Activated CD8-positive, alpha-beta memory T cell treated with anti-CD3 and anti-CD28 coated beads, Interleukin-2, amount 10 ng/mL, durations not matched to agents 7 days and 5 days (primary cell): Measurements from ENCODE around the gene SOX1. TPM values are rescaled to one million over a fixed set of nuclear protein-coding genes. Genes with fewer than 3 reads are reported as not detected.

Experiments used
- ATAC-seq: fragments of 150-1000 bp; cut with Tn5 transposase; one replicate; pipeline ENCODE4 v1.10.0; 2021; ENCODE audit warnings: moderate library complexity
- CTCF ChIA-PET: fragments of 350-600 bp; sonication (Branson Sonifier 250); formaldehyde crosslinking; loops from one replicate; lab custom pipeline; 2021; ENCODE audit warnings: antibody characterized with exemption; lab: Charles Lee
- DNase-seq: peaks from one replicate; pipeline ENCODE4 v3.0.0-alpha.2; 2020
- H3K27ac Mint-ChIP-seq: one replicate; pipeline ENCODE4 v1.8.0; 2021; ENCODE audit warnings: mild to moderate bottlenecking, mixed read lengths
- H3K27me3 Mint-ChIP-seq: one replicate; pipeline ENCODE4 v1.8.0; 2021; ENCODE audit warnings: mixed read lengths
- H3K36me3 Mint-ChIP-seq: one replicate; pipeline ENCODE4 v1.8.0; 2021; ENCODE audit warnings: mild to moderate bottlenecking, mixed read lengths
- H3K4me1 Mint-ChIP-seq: one replicate; pipeline ENCODE4 v1.8.0; 2021; ENCODE audit warnings: mixed read lengths
- H3K4me3 Mint-ChIP-seq: one replicate; pipeline ENCODE4 v1.8.0; 2021; ENCODE audit warnings: mild to moderate bottlenecking, moderate library complexity, mixed read lengths
- H3K9me3 Mint-ChIP-seq: one replicate; pipeline ENCODE4 v1.8.0; 2022; ENCODE audit warnings: low read depth, mixed read lengths
- total RNA-seq, 2 experiments: library from RNA; stranded (reverse); gene quantifications; one replicate each; pipeline ENCODE4 v1.2.3, GENCODE V29; 2021

Gene SOX1
- total RNA-seq, 2 experiments from 2014 or later, result not detected

GRCh38 chr13:112071723-112072533 lies 5.0 kb downstream of the SOX1 start:
- Mint-ChIP-seq H3K36me3 (peaks cover 9% of the 10 kb centered on the region), H3K4me1 (no peaks in the 10 kb centered on the region), H3K9me3 (no peaks in the 10 kb centered on the region), H3K4me3 (no peak overlapping the region), H3K27me3 (peaks cover 69% of the 10 kb centered on the region), H3K27ac (no peak overlapping the region)
- ATAC-seq (no peak), DNase-seq (no peak)
- CTCF ChIA-PET, result no interaction called here

- peaks cover 9% of the 10 kb centered on the region for H3K36me3 Mint-ChIP-seq
- H3K4me3 Mint-ChIP-seq, result no peak overlapping the region
- ATAC-seq (no peak), DNase-seq (no peak)
- no peaks in the 10 kb centered on the region for H3K4me1 Mint-ChIP-seq
- H3K27me3 Mint-ChIP-seq, result peaks cover 67% of the 10 kb centered on the region
- CTCF ChIA-PET, result no interaction called here
- H3K27ac Mint-ChIP-seq, result no peak overlapping the region
- H3K9me3 Mint-ChIP-seq, result no peaks in the 10 kb centered on the region
These were observed 5.7 kb downstream of the SOX1 start for GRCh38 chr13:112072534-112073244.

GRCh38 chr13:112073245-112074138 lies 6.5 kb downstream of the SOX1 start:
- peak overlapping the region; percentile 35 for H3K27ac Mint-ChIP-seq
- H3K9me3 Mint-ChIP-seq, result no peaks in the 10 kb centered on the region
- H3K36me3 Mint-ChIP-seq, result peaks cover 9% of the 10 kb centered on the region
- peaks cover 71% of the 10 kb centered on the region for H3K27me3 Mint-ChIP-seq
- DNase-seq (no peak), ATAC-seq (no peak)
- H3K4me3 Mint-ChIP-seq, result no peak overlapping the region
- CTCF ChIA-PET, result no interaction called here
- H3K4me1 Mint-ChIP-seq, result no peaks in the 10 kb centered on the region

GRCh38 chr13:112074139-112074865 lies 7.4 kb downstream of the SOX1 start:
- no peaks in the 10 kb centered on the region for H3K4me1 Mint-ChIP-seq
- H3K27me3 Mint-ChIP-seq, result peaks cover 65% of the 10 kb centered on the region
- no peak overlapping the region for H3K4me3 Mint-ChIP-seq
- DNase-seq (no peak), ATAC-seq (no peak)
- H3K36me3 Mint-ChIP-seq, result peaks cover 4% of the 10 kb centered on the region
- no peak overlapping the region for H3K27ac Mint-ChIP-seq
- no peaks in the 10 kb centered on the region for H3K9me3 Mint-ChIP-seq
- CTCF ChIA-PET, result no interaction called here

GRCh38 chr13:112077729-112078128 lies 10.8 kb downstream of the SOX1 start:
- Mint-ChIP-seq H3K4me3 (no peak overlapping the region), H3K36me3 (no peaks in the 10 kb centered on the region), H3K27ac (no peak overlapping the region), H3K27me3 (peaks cover 40% of the 10 kb centered on the region), H3K9me3 (no peaks in the 10 kb centered on the region), H3K4me1 (no peaks in the 10 kb centered on the region)
- CTCF ChIA-PET, result no interaction called here
- no peak for ATAC-seq
- DNase-seq, result no peak

- no peaks in the 10 kb centered on the region for H3K9me3 Mint-ChIP-seq
- no peak overlapping the region for H3K27ac Mint-ChIP-seq
- ATAC-seq (no peak), DNase-seq (no peak)
- peaks cover 39% of the 10 kb centered on the region for H3K27me3 Mint-ChIP-seq
- CTCF ChIA-PET, result no interaction called here
- no peaks in the 10 kb centered on the region for H3K36me3 Mint-ChIP-seq
- H3K4me1 Mint-ChIP-seq, result no peaks in the 10 kb centered on the region
- no peak overlapping the region for H3K4me3 Mint-ChIP-seq
These were observed 11.3 kb downstream of the SOX1 start for GRCh38 chr13:112078216-112078615.

GRCh38 chr13:112078879-112079531 lies 12.1 kb downstream of the SOX1 start:
- H3K27ac Mint-ChIP-seq, result no peak overlapping the region
- H3K9me3 Mint-ChIP-seq, result peaks cover 5% of the 10 kb centered on the region
- no peaks in the 10 kb centered on the region for H3K4me1 Mint-ChIP-seq
- no peak for ATAC-seq
- peaks cover 33% of the 10 kb centered on the region for H3K27me3 Mint-ChIP-seq
- H3K36me3 Mint-ChIP-seq, result no peaks in the 10 kb centered on the region
- DNase-seq, result no peak
- no peak overlapping the region for H3K4me3 Mint-ChIP-seq
- CTCF ChIA-PET, result no interaction called here

GRCh38 chr13:112079696-112080095 lies 12.7 kb downstream of the SOX1 start:
- H3K9me3 Mint-ChIP-seq, result peaks cover 10% of the 10 kb centered on the region
- no peak overlapping the region for H3K4me3 Mint-ChIP-seq
- ATAC-seq (no peak), DNase-seq (no peak)
- no peak overlapping the region for H3K27ac Mint-ChIP-seq
- H3K4me1 Mint-ChIP-seq, result no peaks in the 10 kb centered on the region
- H3K27me3 Mint-ChIP-seq, result peaks cover 26% of the 10 kb centered on the region
- CTCF ChIA-PET, result no interaction called here
- no peaks in the 10 kb centered on the region for H3K36me3 Mint-ChIP-seq

- Mint-ChIP-seq H3K9me3 (peaks cover 10% of the 10 kb centered on the region), H3K36me3 (no peaks in the 10 kb centered on the region), H3K27me3 (no peaks in the 10 kb centered on the region), H3K4me3 (no peak overlapping the region), H3K4me1 (no peaks in the 10 kb centered on the region), H3K27ac (no peak overlapping the region)
- no peak for ATAC-seq
- DNase-seq, result no peak
- CTCF ChIA-PET, result no interaction called here
These were observed 17.0 kb downstream of the SOX1 start for GRCh38 chr13:112083971-112084370.

GRCh38 chr13:112092453-112092852 lies 25.5 kb downstream of the SOX1 start:
- DNase-seq, result no peak
- Mint-ChIP-seq H3K36me3 (no peaks in the 10 kb centered on the region), H3K27ac (no peak overlapping the region), H3K4me1 (no peaks in the 10 kb centered on the region), H3K9me3 (no peaks in the 10 kb centered on the region), H3K27me3 (no peaks in the 10 kb centered on the region), H3K4me3 (no peak overlapping the region)
- CTCF ChIA-PET, result interaction anchor here (1.2 kb wide), 1 partner anchor 352 kb away, joined by 3 read pairs; no protein-coding TSS in a partner anchor
- ATAC-seq, result no peak

GRCh38 chr13:112095354-112095753 lies 28.4 kb downstream of the SOX1 start:
- Mint-ChIP-seq H3K4me1 (no peaks in the 10 kb centered on the region), H3K27ac (no peak overlapping the region), H3K4me3 (no peak overlapping the region), H3K36me3 (no peaks in the 10 kb centered on the region), H3K27me3 (peaks cover 5% of the 10 kb centered on the region), H3K9me3 (no peaks in the 10 kb centered on the region)
- ATAC-seq (no peak), DNase-seq (no peak)
- CTCF ChIA-PET, result no interaction called here

GRCh38 chr13:112096959-112097358 lies 30.0 kb downstream of the SOX1 start:
- CTCF ChIA-PET, result no interaction called here
- DNase-seq, result no peak

More at GRCh38 chr13:112096959-112097358, 30.0 kb downstream of the SOX1 start:
- no peaks in the 10 kb centered on the region for H3K4me1 Mint-ChIP-seq
- no peaks in the 10 kb centered on the region for H3K36me3 Mint-ChIP-seq
- peaks cover 19% of the 10 kb centered on the region for H3K27me3 Mint-ChIP-seq
- H3K4me3 Mint-ChIP-seq, result no peak overlapping the region
- H3K9me3 Mint-ChIP-seq, result no peaks in the 10 kb centered on the region
- no peak for ATAC-seq
- no peak overlapping the region for H3K27ac Mint-ChIP-seq
